Keratinocyte (primary cell): ENCODE data around the gene D2HGDH. TPM values are rescaled to one million over a fixed set of nuclear protein-coding genes. Genes with fewer than 3 reads are reported as not detected.
A peak's percentile ranks its signal among the peaks of the same experiment; 100 is the strongest.

ENCODE experiments used
- DNase-seq: peaks from one replicate; pipeline ENCODE4 v3.0.0-alpha.2; 2011; ENCODE audit warnings: low read depth, missing footprints, low spot score
- FAIRE-seq: peaks from 2 replicates; lab custom pipeline; 2011; peaks lifted over from hg19 to GRCh38; lab: Jason Lieb, UNC
- H2AFZ ChIP-seq: 2 replicates; pipeline ENCODE4 v1.6.0; 2012; ENCODE audit warnings: low read length, control low read depth, inconsistent platforms; ENCODE audit not compliant: control insufficient read depth
- H3K27ac ChIP-seq: 2 replicates; pipeline ENCODE4 v1.5.1; 2011; ENCODE audit warnings: low read length; ENCODE audit not compliant: control insufficient read depth, insufficient read depth
- H3K27me3 ChIP-seq: 3 replicates; pipeline ENCODE4 v1.6.0; 2011; ENCODE audit warnings: low read length; ENCODE audit not compliant: control insufficient read depth, insufficient read depth; ENCODE audit errors: extremely low read depth
- H3K36me3 ChIP-seq, 2 experiments: 2 replicates in 1 of 2; 3 replicates in 1 of 2; pipeline ENCODE4 v1.5.1; 2011; ENCODE audit warnings: low read length in 2 of 2, mild to moderate bottlenecking in 1 of 2; ENCODE audit not compliant: control insufficient read depth in 2 of 2, insufficient read depth in 2 of 2; ENCODE audit errors: extremely low read depth in 1 of 2
- H3K4me1 ChIP-seq: 3 replicates; pipeline ENCODE4 v1.5.1; 2011; ENCODE audit warnings: low read length; ENCODE audit not compliant: control insufficient read depth, insufficient read depth; ENCODE audit errors: extremely low read depth
- H3K4me2 ChIP-seq: 3 replicates; pipeline ENCODE4 v1.6.0; 2011; ENCODE audit warnings: low read depth, low read length; ENCODE audit not compliant: control insufficient read depth, insufficient read depth; ENCODE audit errors: extremely low read depth
- H3K4me3 ChIP-seq, 3 experiments: fragments of 200-600 bp in 1 of 3; sonication (generic) in 1 of 3; 2 replicates in 2 of 3; 3 replicates in 1 of 3; pipeline ENCODE4 v1.5.1; 2011 to 2016; ENCODE audit warnings: low read length in 3 of 3, mild to moderate bottlenecking in 3 of 3, control low read depth in 2 of 3, inconsistent platforms in 1 of 3, low read depth in 1 of 3, mixed read lengths in 1 of 3, mixed run types in 1 of 3, moderate library complexity in 1 of 3; ENCODE audit not compliant: control insufficient read depth in 2 of 3, insufficient read depth in 2 of 3; ENCODE audit errors: extremely low read depth in 1 of 3
- H3K79me2 ChIP-seq: 2 replicates; pipeline ENCODE4 v1.6.0; 2012; ENCODE audit warnings: low read length; ENCODE audit not compliant: control insufficient read depth, insufficient read depth
- H3K9ac ChIP-seq: 3 replicates; pipeline ENCODE4 v1.6.0; 2011; ENCODE audit warnings: low read length; ENCODE audit not compliant: control insufficient read depth, insufficient read depth; ENCODE audit errors: extremely low read depth
- H3K9me1 ChIP-seq: 3 replicates; pipeline ENCODE4 v1.6.0; 2011; ENCODE audit warnings: low read length; ENCODE audit not compliant: control insufficient read depth, insufficient read depth; ENCODE audit errors: extremely low read depth
- H3K9me3 ChIP-seq: 2 replicates; pipeline ENCODE4 v1.5.1; 2012; ENCODE audit warnings: low read depth, low read length; ENCODE audit not compliant: control insufficient read depth
- H4K20me1 ChIP-seq: 3 replicates; pipeline ENCODE4 v1.6.0; 2011; ENCODE audit warnings: low read length; ENCODE audit not compliant: control insufficient read depth, insufficient read depth; ENCODE audit errors: extremely low read depth
- EZH2 ChIP-seq: IDR thresholded peaks from one replicate; pipeline ENCODE4 v1.6.1; 2012; ENCODE audit warnings: inconsistent platforms, mild to moderate bottlenecking, low read length, moderate library complexity
- dilution Hi-C: fragments of 300-500 bp; cut with MboI; formaldehyde crosslinking; loops from one replicate; pipeline ENCODE4 v1.7.0; 2020; ENCODE audit warnings: low sequenced_read_pairs; ENCODE audit not compliant: extremely low pct_ligation_motif_present
- polyA plus RNA-seq, 5 experiments: library from polyadenylated mRNA; depleted of rRNA in 3 of 5; stranded (reverse) in 3 of 5; stranded (forward) in 1 of 5; unstranded in 1 of 5; fragments of >200 nt; gene quantifications; 1 replicate in 1 of 5; 2 replicates in 3 of 5; 3 replicates in 1 of 5; pipeline versions ENCODE4 v1.2.1 to v1.2.3, GENCODE V29; 2011 to 2012; ENCODE audit warnings: missing spikeins in 2 of 5, low read depth in 1 of 5, low replicate concordance in 1 of 5
- TF ChIP-seq, protein P1 (sequence below), 3 experiments: IDR thresholded peaks in 1 of 3; conservative IDR thresholded peaks in 1 of 3; optimal IDR thresholded peaks in 1 of 3; 2 replicates in 2 of 3; 3 replicates in 1 of 3; pipeline versions ENCODE3 to v1.5.1; 2011; ENCODE audit warnings: low read length in 3 of 3, mild to moderate bottlenecking in 3 of 3, moderate library complexity in 2 of 3, control low read depth in 1 of 3, inconsistent platforms in 1 of 3; ENCODE audit not compliant: insufficient read depth in 2 of 3; ENCODE audit errors: extremely low read depth in 1 of 3

D2HGDH gene
- polyA plus RNA-seq, 1 donor (not counting 4 experiments of a cell fraction or from before 2014, with no cell fraction given): 5.4 TPM

DNA sequence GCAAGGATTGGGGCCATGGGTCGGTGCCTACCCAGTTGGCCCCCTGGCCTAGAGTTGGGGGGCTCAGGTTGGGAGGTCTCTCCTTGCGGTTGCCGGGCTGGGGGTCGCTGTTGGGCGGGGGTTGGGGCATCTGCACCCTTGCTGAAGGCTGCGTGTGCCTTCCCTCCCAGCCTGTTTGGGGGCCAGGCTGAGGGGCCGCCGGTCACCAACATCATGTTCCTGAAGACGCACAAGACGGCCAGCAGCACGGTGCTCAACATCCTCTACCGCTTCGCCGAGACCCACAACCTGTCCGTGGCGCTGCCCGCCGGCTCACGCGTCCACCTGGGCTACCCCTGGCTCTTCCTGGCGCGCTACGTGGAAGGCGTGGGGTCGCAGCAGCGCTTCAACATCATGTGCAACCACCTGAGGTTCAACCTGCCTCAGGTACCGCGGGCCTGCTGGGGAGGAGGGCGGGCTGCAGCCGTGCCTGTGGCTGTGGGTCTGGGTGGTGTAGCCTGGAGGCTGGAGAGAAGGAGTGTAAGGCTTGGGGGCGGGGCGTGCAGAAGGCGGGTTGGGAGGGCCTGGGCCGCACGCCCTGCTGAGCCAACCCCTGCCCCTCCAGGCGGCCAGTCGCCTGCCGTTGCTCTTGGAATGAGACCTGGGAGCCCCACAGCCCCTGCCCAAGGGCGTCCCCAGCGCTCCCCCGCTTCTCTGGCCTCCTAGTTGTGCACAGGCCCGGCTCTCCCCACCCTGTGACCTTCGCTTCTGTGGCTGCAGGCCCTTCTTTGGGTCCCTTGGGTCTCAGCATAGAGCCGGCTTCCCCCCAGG lies 67.4 kb downstream of the D2HGDH start:
- no peak overlapping the region for H3K9ac ChIP-seq
- H3K79me2 ChIP-seq: no peaks in the 10 kb centered on the region
- no peaks in the 10 kb centered on the region for H4K20me1 ChIP-seq
- DNase-seq: no peak
- TF ChIP-seq, protein P1, sequence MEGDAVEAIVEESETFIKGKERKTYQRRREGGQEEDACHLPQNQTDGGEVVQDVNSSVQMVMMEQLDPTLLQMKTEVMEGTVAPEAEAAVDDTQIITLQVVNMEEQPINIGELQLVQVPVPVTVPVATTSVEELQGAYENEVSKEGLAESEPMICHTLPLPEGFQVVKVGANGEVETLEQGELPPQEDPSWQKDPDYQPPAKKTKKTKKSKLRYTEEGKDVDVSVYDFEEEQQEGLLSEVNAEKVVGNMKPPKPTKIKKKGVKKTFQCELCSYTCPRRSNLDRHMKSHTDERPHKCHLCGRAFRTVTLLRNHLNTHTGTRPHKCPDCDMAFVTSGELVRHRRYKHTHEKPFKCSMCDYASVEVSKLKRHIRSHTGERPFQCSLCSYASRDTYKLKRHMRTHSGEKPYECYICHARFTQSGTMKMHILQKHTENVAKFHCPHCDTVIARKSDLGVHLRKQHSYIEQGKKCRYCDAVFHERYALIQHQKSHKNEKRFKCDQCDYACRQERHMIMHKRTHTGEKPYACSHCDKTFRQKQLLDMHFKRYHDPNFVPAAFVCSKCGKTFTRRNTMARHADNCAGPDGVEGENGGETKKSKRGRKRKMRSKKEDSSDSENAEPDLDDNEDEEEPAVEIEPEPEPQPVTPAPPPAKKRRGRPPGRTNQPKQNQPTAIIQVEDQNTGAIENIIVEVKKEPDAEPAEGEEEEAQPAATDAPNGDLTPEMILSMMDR (optimal IDR thresholded peaks at IDR 0.05 in 1 of 3, IDR thresholded peaks at IDR 0.05 in 1 of 3, conservative IDR thresholded peaks at IDR 0.05 in 1 of 3; ENCODE audit: extremely low read depth in 1 of 3, insufficient read depth in 2 of 3, low read length in 3 of 3): no peak
- TF ChIP-seq EZH2: no peak
- H3K4me2 ChIP-seq: no peak overlapping the region
- peaks cover 20% of the 10 kb centered on the region for H3K27me3 ChIP-seq
- no peaks in the 10 kb centered on the region for H3K36me3 ChIP-seq
- H3K9me1 ChIP-seq: no peaks in the 10 kb centered on the region
- FAIRE-seq: no peak
- no peak overlapping the region for H3K27ac ChIP-seq
- no peaks in the 10 kb centered on the region for H3K9me3 ChIP-seq
- no peak overlapping the region for H2AFZ ChIP-seq
- dilution Hi-C loops: no loop called here
- no peaks in the 10 kb centered on the region for H3K4me1 ChIP-seq
- H3K4me3 ChIP-seq: no peak overlapping the region

DNA sequence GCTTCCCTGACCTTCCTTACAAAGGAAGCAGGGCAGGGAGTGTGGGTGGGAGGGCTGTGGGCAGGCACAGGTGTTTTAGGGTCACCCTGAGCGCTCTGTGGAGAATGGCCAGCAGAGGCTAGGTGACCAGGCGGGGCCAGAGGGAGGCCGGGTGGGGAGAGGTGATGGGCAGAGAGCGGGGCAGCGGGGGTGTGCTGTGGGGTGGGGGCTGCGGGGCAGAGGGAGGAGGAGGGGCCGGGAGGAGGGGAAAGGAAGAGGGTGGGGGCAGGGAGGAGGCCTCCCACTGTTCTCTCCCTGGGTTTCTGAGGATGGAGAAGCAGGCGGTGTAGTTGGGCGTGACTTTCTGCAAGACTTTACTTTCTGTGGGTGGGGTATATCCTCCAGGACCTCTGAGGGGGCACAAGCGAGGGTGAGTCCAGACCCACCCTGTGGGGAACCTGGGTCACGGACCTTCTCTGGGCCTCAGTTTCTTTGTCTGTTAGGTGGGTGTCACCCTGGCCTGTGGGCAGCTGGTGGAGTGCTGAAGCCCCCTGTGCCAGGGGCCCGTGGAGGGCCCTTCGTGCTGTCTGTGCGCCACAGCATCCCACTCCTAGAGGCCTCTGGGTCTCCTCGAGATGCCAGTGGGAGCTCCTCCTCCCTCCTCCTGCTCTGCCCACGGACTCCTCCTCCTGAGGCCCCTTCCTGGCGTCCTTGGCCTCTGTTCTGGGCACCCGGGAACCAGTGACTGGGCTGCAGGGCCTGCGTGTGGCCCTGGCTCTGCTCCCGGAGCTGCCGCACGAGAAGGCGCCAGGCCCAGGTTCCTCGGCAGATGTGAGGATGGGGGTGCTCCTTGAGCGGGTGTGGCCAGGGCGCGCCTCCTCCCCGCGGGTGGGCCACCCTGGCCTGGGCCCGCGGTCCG lies 68.2 kb downstream of the D2HGDH start:
- no peaks in the 10 kb centered on the region for H3K79me2 ChIP-seq
- dilution Hi-C loops: no loop called here
- no peaks in the 10 kb centered on the region for H3K36me3 ChIP-seq
- H3K4me1 ChIP-seq: no peaks in the 10 kb centered on the region
- no peaks in the 10 kb centered on the region for H3K9me1 ChIP-seq
- FAIRE-seq (no peak), DNase-seq (no peak)
- H3K27me3 ChIP-seq: peaks cover 20% of the 10 kb centered on the region
- H3K27ac ChIP-seq: no peak overlapping the region
- H2AFZ ChIP-seq: peak overlapping the region; percentile 86
- no peaks in the 10 kb centered on the region for H4K20me1 ChIP-seq
- no peak overlapping the region for H3K9ac ChIP-seq
- H3K4me3 ChIP-seq: peak overlapping the region in 1 of 3 experiments; percentile 66
- TF ChIP-seq, protein P1 (optimal IDR thresholded peaks at IDR 0.05 in 1 of 3, IDR thresholded peaks at IDR 0.05 in 1 of 3, conservative IDR thresholded peaks at IDR 0.05 in 1 of 3; ENCODE audit: extremely low read depth in 1 of 3, insufficient read depth in 2 of 3, low read length in 3 of 3): no peak
- TF ChIP-seq EZH2: no peak
- H3K9me3 ChIP-seq: no peaks in the 10 kb centered on the region
- H3K4me2 ChIP-seq: peak overlapping the region; percentile 76
